Measurements from ENCODE around the gene CDSN. TPM values are rescaled to one million over a fixed set of nuclear protein-coding genes. Genes with fewer than 3 reads are reported as not detected.
"Not testable (repeated sequence)": the region's sequence is repeated elsewhere in the genome, so short reads cannot be mapped to it uniquely, and the experiment has no call there.

The CDSN gene
- under 1 TPM in 1 of 4 donors, not detected in 3; 0.34 TPM for total RNA-seq

- DNase-seq, result no peak
- WGBS, 2 donors, result 76 to 79% methylated on average over 14 to 21 of the region's 26 CpGs
- intact Hi-C loops (cut with DNase I), result no loop called here
Measured at GRCh38 chr6:31120151-31120915, at the start of gene CDSN. Gene CDSN (minus strand): TSS chr6:31120446. CDS start chr6:31120419, 27 bp downstream.

GRCh38 chr6:31169123-31169857 lies 49.0 kb upstream of the CDSN start:
- 79 to 80% methylated on average over 10 of the region's 10 CpGs for WGBS, 2 donors
- TF ChIP-seq CTCF (IDR thresholded peaks at IDR 0.05), result no peak
- no peak for TF ChIP-seq POLR2A (IDR thresholded peaks at IDR 0.05)
- intact Hi-C loops (cut with DNase I), result no loop called here

More at GRCh38 chr6:31120151-31120915, at the start of gene CDSN:
- TF ChIP-seq POLR2A (IDR thresholded peaks at IDR 0.05), result no peak
- TF ChIP-seq CTCF (IDR thresholded peaks at IDR 0.05), result no peak
- Histone ChIP-seq H3K4me3 (replicated peaks in 1 of 3) (no peak within 1 kb of the TSS), H3K36me3 (no peaks in the 10 kb centered on the region), H3K27me3 (no peaks in the 10 kb centered on the region), H3K27ac (no peak within 1 kb of the TSS), H3K9me3 (no peaks in the 10 kb centered on the region), H3K4me1 (peaks cover 11 to 55% of the 10 kb centered on the region in 2 donors)

GRCh38 chr6:31168606-31169005 lies 48.4 kb upstream of the CDSN start:
- no peak for TF ChIP-seq CTCF (IDR thresholded peaks at IDR 0.05)
- no peak for TF ChIP-seq POLR2A (IDR thresholded peaks at IDR 0.05)
- intact Hi-C loops (cut with DNase I), result no loop called here
- Histone ChIP-seq H3K4me3 (replicated peaks in 1 of 3) (no peak overlapping the region), H3K4me1 (no peaks in the 10 kb centered on the region), H3K9me3 (no peaks in the 10 kb centered on the region), H3K27ac (no peak overlapping the region), H3K27me3 (no peaks in the 10 kb centered on the region), H3K36me3 (no peaks in the 10 kb centered on the region)
- WGBS, 2 donors, result 63 to 74% methylated on average over 3 of the region's 3 CpGs
- DNase-seq, result no peak

More at GRCh38 chr6:31169123-31169857, 49.0 kb upstream of the CDSN start:
- Histone ChIP-seq H3K9me3 (no peaks in the 10 kb centered on the region), H3K27ac (no peak overlapping the region), H3K4me3 (replicated peaks in 1 of 3) (no peak overlapping the region), H3K36me3 (no peaks in the 10 kb centered on the region), H3K4me1 (no peaks in the 10 kb centered on the region), H3K27me3 (no peaks in the 10 kb centered on the region)
- no peak for DNase-seq

- WGBS, 2 donors, result 85 to 91% methylated on average over 5 of the region's 5 CpGs
- Histone ChIP-seq H3K4me3 (replicated peaks in 1 of 3) (no peak overlapping the region), H3K9me3 (no peaks in the 10 kb centered on the region), H3K36me3 (no peaks in the 10 kb centered on the region), H3K4me1 (no peaks in the 10 kb centered on the region), H3K27ac (no peak overlapping the region), H3K27me3 (no peaks in the 10 kb centered on the region)
- intact Hi-C loops (cut with DNase I), result no loop called here
- TF ChIP-seq POLR2A (IDR thresholded peaks at IDR 0.05), result no peak
- no peak for TF ChIP-seq CTCF (IDR thresholded peaks at IDR 0.05)
- no peak for DNase-seq
Measured at GRCh38 chr6:31165986-31166385, 45.7 kb upstream of the CDSN start.

GRCh38 chr6:31165064-31165832 lies 45.0 kb upstream of the CDSN start:
- H3K36me3 ChIP-seq; H3K4me1 ChIP-seq; H3K9me3 ChIP-seq; H3K27me3 ChIP-seq; H3K4me3 ChIP-seq (replicated peaks in 1 of 3); DNase-seq; H3K27ac ChIP-seq; intact Hi-C loops (cut with DNase I): not testable (repeated sequence)
- WGBS, 2 donors, result 90% methylated on average over 17 of the region's 17 CpGs

- H3K27ac ChIP-seq; DNase-seq; H3K4me3 ChIP-seq (replicated peaks in 1 of 3); H3K36me3 ChIP-seq; H3K27me3 ChIP-seq; H3K9me3 ChIP-seq; intact Hi-C loops (cut with DNase I); H3K4me1 ChIP-seq: not testable (repeated sequence)
- WGBS, 2 donors, result 80 to 87% methylated on average over 6 to 9 of the region's 9 CpGs
Measured at GRCh38 chr6:31164475-31165063, 44.3 kb upstream of the CDSN start.

All from thyroid gland (tissue), 4 donors.